Lower leg skin (tissue), 4 donors: ENCODE measurements around the gene ODC1. TPM values are rescaled to one million over a fixed set of nuclear protein-coding genes. Genes with fewer than 3 reads are reported as not detected.

ENCODE experiments used
- DNase-seq, 2 donors: peaks; one replicate each; pipeline ENCODE4 v3.0.0-alpha.2; 2019; ENCODE audit warnings: low spot score in 2 of 2
- H3K4me3 ChIP-seq: fragments of 200-600 bp; sonication (generic); 2 replicates; pipeline ENCODE4 v1.5.1; 2017; ENCODE audit warnings: mild to moderate bottlenecking, low read depth; ENCODE audit not compliant: poor library complexity, severe bottlenecking
- POLR2A ChIP-seq, 2 donors: fragments of 450-650 bp; IDR thresholded peaks; one replicate each; pipeline ENCODE4 v1.6.1; 2016 to 2017; ENCODE audit warnings: antibody characterized with exemption in 2 of 2, mild to moderate bottlenecking in 1 of 2, moderate library complexity in 1 of 2
- WGBS, 2 donors: methylation state at CpG; one replicate each; pipeline ENCODE4 v1.1.5; 2018; 5-methylcytosine and 5-hydroxymethylcytosine counted together
- intact Hi-C: fragments of 100-400 bp; cut with DNase I; formaldehyde crosslinking; loops from one replicate; pipeline ENCODE4 v1.15.0; 2023; ENCODE audit warnings: low total_unique reads
- total RNA-seq, 4 donors: library from RNA; depleted of rRNA; stranded (reverse); fragments of >200 nt; gene quantifications; one replicate each; pipeline ENCODE4 v1.1.0, GENCODE V29; 2016
- TF ChIP-seq, protein P1 (sequence below), 3 donors: fragments of 450-650 bp; IDR thresholded peaks; one replicate each; pipeline ENCODE4 v1.5.1; 2016; ENCODE audit warnings: antibody characterized with exemption in 3 of 3, mild to moderate bottlenecking in 3 of 3, moderate library complexity in 2 of 3

ODC1 gene
- total RNA-seq, 4 donors from 2014 or later, result 11.5 to 19.7 (median 17.8) TPM

- intact Hi-C loops, result no loop called here
- no peak for DNase-seq
- WGBS, 2 donors, result 68 to 73% methylated on average over 10 of the region's 10 CpGs
- H3K4me3 ChIP-seq, result no peak overlapping the region
- TF ChIP-seq, protein P1, sequence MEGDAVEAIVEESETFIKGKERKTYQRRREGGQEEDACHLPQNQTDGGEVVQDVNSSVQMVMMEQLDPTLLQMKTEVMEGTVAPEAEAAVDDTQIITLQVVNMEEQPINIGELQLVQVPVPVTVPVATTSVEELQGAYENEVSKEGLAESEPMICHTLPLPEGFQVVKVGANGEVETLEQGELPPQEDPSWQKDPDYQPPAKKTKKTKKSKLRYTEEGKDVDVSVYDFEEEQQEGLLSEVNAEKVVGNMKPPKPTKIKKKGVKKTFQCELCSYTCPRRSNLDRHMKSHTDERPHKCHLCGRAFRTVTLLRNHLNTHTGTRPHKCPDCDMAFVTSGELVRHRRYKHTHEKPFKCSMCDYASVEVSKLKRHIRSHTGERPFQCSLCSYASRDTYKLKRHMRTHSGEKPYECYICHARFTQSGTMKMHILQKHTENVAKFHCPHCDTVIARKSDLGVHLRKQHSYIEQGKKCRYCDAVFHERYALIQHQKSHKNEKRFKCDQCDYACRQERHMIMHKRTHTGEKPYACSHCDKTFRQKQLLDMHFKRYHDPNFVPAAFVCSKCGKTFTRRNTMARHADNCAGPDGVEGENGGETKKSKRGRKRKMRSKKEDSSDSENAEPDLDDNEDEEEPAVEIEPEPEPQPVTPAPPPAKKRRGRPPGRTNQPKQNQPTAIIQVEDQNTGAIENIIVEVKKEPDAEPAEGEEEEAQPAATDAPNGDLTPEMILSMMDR (IDR thresholded peaks at IDR 0.05), result no peak
Measured at GRCh38 chr2:10414591-10414990, 33.5 kb downstream of the ODC1 start.

- H3K4me3 ChIP-seq, result no peak overlapping the region
- intact Hi-C loops, result no loop called here
- 60 to 63% methylated on average over 4 to 7 of the region's 7 CpGs for WGBS, 2 donors
- DNase-seq, result no peak
- no peak for TF ChIP-seq POLR2A (IDR thresholded peaks at IDR 0.05)
- TF ChIP-seq, protein P1 (IDR thresholded peaks at IDR 0.05), result no peak
Measured at GRCh38 chr2:10413991-10414451, 34.1 kb downstream of the ODC1 start.

DNA sequence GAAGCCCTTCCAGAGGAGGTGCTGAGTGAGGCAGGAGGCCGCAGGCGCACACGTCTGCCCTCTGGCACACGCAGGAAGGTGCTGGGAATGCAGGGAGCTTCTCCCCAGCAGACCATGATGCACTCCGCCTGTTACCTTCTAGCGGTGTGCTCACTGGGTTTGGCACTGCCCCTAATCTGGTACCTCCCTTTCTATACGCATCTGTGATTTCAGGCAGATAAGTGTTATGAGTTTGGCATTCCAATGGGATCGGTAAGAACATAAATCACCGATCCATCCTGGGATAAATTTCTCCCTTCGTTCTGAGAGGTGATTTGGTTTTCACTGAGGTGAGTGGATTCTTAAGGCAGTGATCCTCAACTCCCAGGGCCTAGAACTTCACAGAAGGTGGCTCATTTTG, 34.6 kb downstream of the ODC1 start:
- intact Hi-C loops, result no loop called here
- no peak for TF ChIP-seq POLR2A (IDR thresholded peaks at IDR 0.05)
- TF ChIP-seq, protein P1 (IDR thresholded peaks at IDR 0.05), result no peak
- DNase-seq, result no peak
- WGBS, 2 donors, result 71 to 74% methylated on average over 10 of the region's 10 CpGs
- H3K4me3 ChIP-seq, result no peak overlapping the region

DNA sequence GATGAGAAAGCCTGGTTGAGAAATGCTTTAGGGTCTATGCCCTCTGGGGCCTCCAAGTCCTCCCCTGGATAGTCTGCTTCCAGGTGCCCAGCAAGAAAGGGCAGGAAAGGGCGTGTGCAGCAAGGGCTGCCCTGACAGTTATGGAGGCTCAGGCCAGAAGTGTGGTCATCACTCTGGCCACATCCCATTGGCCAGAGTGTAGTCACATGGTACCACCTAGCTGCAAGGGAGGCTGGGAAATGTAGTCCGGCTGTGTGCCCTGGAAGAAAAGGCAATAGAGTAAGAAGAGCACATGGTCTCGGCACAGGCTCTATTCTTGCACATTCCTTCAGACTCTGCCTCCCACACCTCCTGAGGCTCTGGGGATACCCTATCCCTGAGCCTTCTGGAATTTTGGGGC, 35.7 kb downstream of the ODC1 start:
- intact Hi-C loops, result no loop called here
- no peak for DNase-seq
- 94 to 96% methylated on average over 3 of the region's 3 CpGs for WGBS, 2 donors
- H3K4me3 ChIP-seq, result no peak overlapping the region
- TF ChIP-seq POLR2A (IDR thresholded peaks at IDR 0.05), result no peak
- TF ChIP-seq, protein P1 (IDR thresholded peaks at IDR 0.05), result no peak

GRCh38 chr2:10411557-10411956, 36.6 kb downstream of the ODC1 start:
- no peak for DNase-seq
- no peak for TF ChIP-seq POLR2A (IDR thresholded peaks at IDR 0.05)
- TF ChIP-seq, protein P1 (IDR thresholded peaks at IDR 0.05), result no peak
- 85 to 91% methylated on average over 8 of the region's 8 CpGs for WGBS, 2 donors
- intact Hi-C loops, result no loop called here
- no peak overlapping the region for H3K4me3 ChIP-seq

DNA sequence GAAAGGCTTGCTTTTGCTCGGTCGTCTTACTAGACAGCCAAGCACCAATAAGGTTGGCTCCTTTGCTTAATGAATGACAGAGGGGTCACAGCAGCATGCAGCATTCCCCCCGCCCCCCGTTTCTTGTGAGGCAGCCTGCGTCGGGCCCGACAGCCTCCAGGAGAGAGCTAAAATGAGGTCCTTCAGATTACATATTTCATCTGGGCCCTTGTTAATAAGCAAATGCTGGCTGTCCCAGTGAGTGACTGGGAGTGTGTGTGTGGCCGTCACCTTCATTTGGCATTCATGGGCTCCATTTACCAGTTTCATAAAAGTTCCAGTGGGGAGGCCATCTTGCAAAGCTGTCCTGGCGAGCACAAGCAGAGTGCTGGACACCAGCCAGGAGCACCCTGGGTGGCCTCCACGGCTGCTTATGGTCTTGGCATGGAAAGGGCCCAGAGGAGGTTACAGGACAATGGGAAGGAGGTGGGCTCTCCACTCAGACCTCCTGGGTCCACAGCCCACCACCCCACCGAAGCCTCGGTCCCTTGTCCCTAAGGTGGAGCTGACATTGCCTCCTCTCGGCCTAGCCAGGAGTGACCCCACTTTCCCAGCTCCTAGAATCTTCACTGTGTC, 37.2 kb downstream of the ODC1 start:
- WGBS, 2 donors, result 84 to 87% methylated on average over 11 to 13 of the region's 13 CpGs

More for the DNA sequence above, 37.2 kb downstream of the ODC1 start:
- DNase-seq, result no peak
- TF ChIP-seq, protein P1 (IDR thresholded peaks at IDR 0.05), result no peak
- TF ChIP-seq POLR2A (IDR thresholded peaks at IDR 0.05), result no peak
- H3K4me3 ChIP-seq, result no peak overlapping the region
- intact Hi-C loops, result no loop called here
